GM19372 (cell line): ENCODE measurements around the gene GNAO1.

ENCODE experiments used
- ATAC-seq: cut with Tn5 transposase; IDR thresholded peaks from one replicate; pipeline ENCODE4 v1.9.1; 2021; ENCODE audit warnings: mild to moderate bottlenecking, low read depth, moderate library complexity; ENCODE audit not compliant: unreplicated experiment

Gene GNAO1

GRCh38 chr16:56234737-56235136 lies 43.4 kb downstream of the GNAO1 start:
- ATAC-seq, result no peak

GRCh38 chr16:56237451-56237930 lies 46.2 kb downstream of the GNAO1 start:
- no peak for ATAC-seq

GRCh38 chr16:56238188-56238587 lies 46.9 kb downstream of the GNAO1 start:
- ATAC-seq, result no peak

GRCh38 chr16:56241596-56241995 lies 50.3 kb downstream of the GNAO1 start:
- no peak for ATAC-seq

- no peak for ATAC-seq
Measured at GRCh38 chr16:56242740-56243139, 51.5 kb downstream of the GNAO1 start.

GRCh38 chr16:56244612-56245011 lies 53.3 kb downstream of the GNAO1 start:
- ATAC-seq, result no peak

GRCh38 chr16:56245197-56245596 lies 53.9 kb downstream of the GNAO1 start:
- no peak for ATAC-seq

GRCh38 chr16:56246051-56246817 lies 54.9 kb downstream of the GNAO1 start:
- no peak for ATAC-seq

- ATAC-seq, result no peak
Measured at GRCh38 chr16:56247018-56247417, 55.7 kb downstream of the GNAO1 start.

GRCh38 chr16:56247808-56248207 lies 56.5 kb downstream of the GNAO1 start:
- no peak for ATAC-seq

- no peak for ATAC-seq
Measured at GRCh38 chr16:56252835-56253234, 61.5 kb downstream of the GNAO1 start.

GRCh38 chr16:56255904-56256303 lies 64.6 kb downstream of the GNAO1 start:
- ATAC-seq, result no peak

GRCh38 chr16:56257239-56257638 lies 66.0 kb downstream of the GNAO1 start:
- no peak for ATAC-seq

GRCh38 chr16:56257666-56258342 lies 66.5 kb downstream of the GNAO1 start:
- no peak for ATAC-seq

- no peak for ATAC-seq
Measured at GRCh38 chr16:56258508-56259424, 67.5 kb downstream of the GNAO1 start.

GRCh38 chr16:56259425-56259779 lies 68.1 kb downstream of the GNAO1 start:
- ATAC-seq, result no peak

GRCh38 chr16:56260378-56261160 lies 69.3 kb downstream of the GNAO1 start:
- no peak for ATAC-seq

- ATAC-seq, result no peak
Measured at GRCh38 chr16:56261656-56262055, 70.4 kb downstream of the GNAO1 start.

GRCh38 chr16:56262148-56262547 lies 70.9 kb downstream of the GNAO1 start:
- ATAC-seq, result no peak

GRCh38 chr16:56262551-56263245 lies 71.4 kb downstream of the GNAO1 start:
- no peak for ATAC-seq
